HepG2 (cell line): ENCODE results near the gene TSN. TPM values are rescaled to one million over a fixed set of nuclear protein-coding genes. Genes with fewer than 3 reads are reported as not detected.

ENCODE experiments used
- ELF1 ChIP-seq: sonication (generic); formaldehyde crosslinking; IDR thresholded peaks from 2 replicates; pipeline ENCODE4 v1.4.0; 2020; ENCODE audit warnings: missing genetic modification reagents
- ETV5 ChIP-seq: IDR thresholded peaks from 2 replicates; pipeline ENCODE4 v1.6.1; 2018; ENCODE audit warnings: missing biosample characterization, missing genetic modification reagents, inconsistent platforms, borderline replicate concordance
- FIP1L1 ChIP-seq: fragments of 200-400 bp; formaldehyde crosslinking; IDR thresholded peaks from 2 replicates; pipeline ENCODE4 v1.6.1; 2018; ENCODE audit warnings: low read depth, mild to moderate bottlenecking, low read length, moderate library complexity, borderline replicate concordance; ENCODE audit not compliant: insufficient read depth
- MTERF4 ChIP-seq: sonication (generic); formaldehyde crosslinking; IDR thresholded peaks from 2 replicates; pipeline ENCODE4 v1.8.0; 2023; ENCODE audit warnings: mild to moderate bottlenecking, missing genetic modification reagents
- POLR2G ChIP-seq: fragments of 200-400 bp; formaldehyde crosslinking; IDR thresholded peaks from 2 replicates; pipeline ENCODE4 v1.6.1; 2018; ENCODE audit warnings: mild to moderate bottlenecking, low read depth, low read length, moderate library complexity
- PRDM10 ChIP-seq: sonication (generic); formaldehyde crosslinking; IDR thresholded peaks from 2 replicates; pipeline ENCODE4 v1.4.0; 2020; ENCODE audit warnings: low read depth, missing genetic modification reagents
- SATB2 ChIP-seq: sonication (generic); formaldehyde crosslinking; IDR thresholded peaks from 2 replicates; pipeline ENCODE4 v1.5.0; 2020; ENCODE audit warnings: missing genetic modification reagents
- SKI ChIP-seq: fragments of 450-650 bp; IDR thresholded peaks from one replicate; pipeline ENCODE4 v1.6.1; 2018; ENCODE audit warnings: mild to moderate bottlenecking; ENCODE audit not compliant: partially characterized antibody
- SMAD9 ChIP-seq: sonication (generic); formaldehyde crosslinking; IDR thresholded peaks from 2 replicates; pipeline ENCODE4 v1.5.1; 2020; ENCODE audit warnings: mild to moderate bottlenecking, missing genetic modification reagents
- TEF ChIP-seq: sonication (generic); formaldehyde crosslinking; IDR thresholded peaks from 2 replicates; pipeline ENCODE4 v1.5.0; 2020; ENCODE audit warnings: missing genetic modification reagents
- UBTF ChIP-seq: sonication (generic); formaldehyde crosslinking; IDR thresholded peaks from 2 replicates; pipeline ENCODE4 v1.4.0; 2020; ENCODE audit warnings: mild to moderate bottlenecking, missing genetic modification reagents
- XBP1 ChIP-seq: sonication (generic); formaldehyde crosslinking; IDR thresholded peaks from 2 replicates; pipeline ENCODE4 v1.5.0; 2020; ENCODE audit warnings: missing genetic modification reagents
- YY1 ChIP-seq: IDR thresholded peaks from 2 replicates; pipeline ENCODE4 v1.6.1; 2011; ENCODE audit warnings: low read length, low read depth, moderate library complexity, mild to moderate bottlenecking; ENCODE audit not compliant: insufficient read depth, insufficient replicate concordance
- ZFX ChIP-seq: sonication (generic); formaldehyde crosslinking; IDR thresholded peaks from 2 replicates; pipeline ENCODE4 v1.4.0; 2020; ENCODE audit warnings: mild to moderate bottlenecking, low read depth, missing genetic modification reagents, moderate library complexity
- ZNF276 ChIP-seq: sonication (generic); formaldehyde crosslinking; IDR thresholded peaks from 2 replicates; pipeline ENCODE4 v1.4.0; 2020; ENCODE audit warnings: mild to moderate bottlenecking, low read depth, missing genetic modification reagents
- ZNF605 ChIP-seq: sonication (generic); formaldehyde crosslinking; IDR thresholded peaks from 2 replicates; pipeline ENCODE4 v1.8.0; 2022; ENCODE audit warnings: mild to moderate bottlenecking, missing genetic modification reagents
- ZNF720 ChIP-seq: sonication (generic); formaldehyde crosslinking; IDR thresholded peaks from 2 replicates; pipeline ENCODE4 v1.4.0; 2020; ENCODE audit warnings: missing genetic modification reagents
- ZSCAN31 ChIP-seq: sonication (generic); formaldehyde crosslinking; IDR thresholded peaks from 2 replicates; pipeline ENCODE4 v1.5.0; 2020; ENCODE audit warnings: low read depth, mild to moderate bottlenecking, missing genetic modification reagents
- polyA plus RNA-seq, 8 experiments: library from polyadenylated mRNA; depleted of rRNA in 3 of 8; stranded (reverse) in 7 of 8; unstranded in 1 of 8; fragments of >200 nt; fragmentation: Illumina TruSeq in 4 of 8; extraction: Trizol in 4 of 8; gene quantifications; 2 replicates each; pipeline versions ENCODE4 v1.2.1 to v1.2.3, GENCODE V29; 2011 to 2016; ENCODE audit warnings: low read depth in 4 of 8, missing spikeins in 1 of 8, mixed read lengths in 1 of 8; ENCODE audit not compliant: insufficient read depth in 1 of 8
- total RNA-seq, 5 experiments: library from RNA; depleted of rRNA; stranded (reverse); fragments of >200 nt; fragmentation: Illumina TruSeq; extraction: Trizol; gene quantifications; 2 replicates each; pipeline ENCODE4 v1.2.3, GENCODE V29; 2016; ENCODE audit warnings: low read depth in 1 of 5

TSN gene
- total and polyA plus RNA-seq, 2 of the 13 experiments (the other 11 are each of a cell fraction or from before 2014, with no cell fraction given) = 56.4 to 115 TPM

- TF ChIP-seq UBTF (CRISPR knock-in tag) = peak; percentile 67; the same call in 1 of the 2 replicates
- TF ChIP-seq ZSCAN31 (CRISPR knock-in tag) = peak; percentile 91
- TF ChIP-seq ZNF276 (CRISPR knock-in tag) = peak; percentile 85; the same call in 1 of the 2 replicates
- no peak for TF ChIP-seq ZNF720 (CRISPR knock-in tag)
- no peak; the same call in 1 of the 2 replicates for TF ChIP-seq PRDM10 (CRISPR knock-in tag)
- TF ChIP-seq POLR2G = peak; percentile 96
- peak; percentile 82; the same call in 1 of the 2 replicates for TF ChIP-seq ETV5 (CRISPR knock-in tag)
- TF ChIP-seq YY1 = peak; percentile 79
- 0 out of 2 replicates have a peak, but pooled peaks have one; percentile 21 for TF ChIP-seq FIP1L1
- no peak for TF ChIP-seq SKI
- TF ChIP-seq TEF (CRISPR knock-in tag) = peak; percentile 79; the same call in 1 of the 2 replicates
- TF ChIP-seq SATB2 (CRISPR knock-in tag) = peak; percentile 86; the same call in 1 of the 2 replicates
- TF ChIP-seq ELF1 (CRISPR knock-in tag) = peak; percentile 97
- peak; percentile 47; the same call in 1 of the 2 replicates for TF ChIP-seq MTERF4 (CRISPR knock-in tag)
- peak; percentile 88 for TF ChIP-seq ZFX
- TF ChIP-seq XBP1 (CRISPR knock-in tag) = peak; percentile 64; the same call in 1 of the 2 replicates
- TF ChIP-seq ZNF605 (CRISPR knock-in tag) = peak; percentile 92
- TF ChIP-seq SMAD9 (CRISPR knock-in tag) = no peak
Measured at GRCh38 chr2:121736462-121737336, 18.8 kb upstream of the TSN start, which contains the start of gene NIFK (continued).
